HEK293 (cell line): Measurements from ENCODE around the gene AFDN.
A peak's percentile ranks its signal among the peaks of the same experiment; 100 is the strongest.

Source experiments
- CTCF ChIA-PET: fragments of 350-600 bp; formaldehyde crosslinking; extraction: SDS; loops from one replicate; lab custom pipeline; 2021; ENCODE audit warnings: antibody characterized with exemption; lab: Yijun Ruan, JAX
- POLR2A ChIA-PET: fragments of 300-600 bp; formaldehyde crosslinking; extraction: SDS; loops from one replicate; lab custom pipeline; 2020; ENCODE audit warnings: antibody characterized with exemption, inconsistent platforms; lab: Yijun Ruan, JAX
- H3K27ac ChIP-seq: fragments of 200-500 bp; sonication (Bioruptor generic); 2 replicates; pipeline ENCODE4 v1.5.1; 2014; ENCODE audit warnings: low read depth, low read length, control low read depth, inconsistent platforms; ENCODE audit errors: extremely low read depth
- H3K36me3 ChIP-seq, 2 experiments: fragments of 200-500 bp in 1 of 2; sonication (Bioruptor generic) in 1 of 2; 1 replicate in 1 of 2; 2 replicates in 1 of 2; pipeline ENCODE4 v1.5.1; 2014 to 2017; ENCODE audit warnings: inconsistent platforms in 2 of 2, low read length in 2 of 2; ENCODE audit not compliant: control insufficient read depth in 2 of 2, insufficient read depth in 1 of 2
- H3K4me1 ChIP-seq: fragments of 200-500 bp; sonication (Bioruptor generic); 2 replicates; pipeline ENCODE4 v1.5.1; 2014; ENCODE audit warnings: mild to moderate bottlenecking, low read length, inconsistent platforms; ENCODE audit not compliant: control insufficient read depth, insufficient read depth
- H3K4me3 ChIP-seq: 2 replicates; pipeline ENCODE4 v1.5.1; 2011; ENCODE audit warnings: low read depth, mild to moderate bottlenecking, control low read depth, low read length, moderate library complexity
- H3K9me3 ChIP-seq: fragments of 200-500 bp; sonication (Bioruptor generic); 2 replicates; pipeline ENCODE4 v1.5.1; 2014; ENCODE audit warnings: low read depth, low read length, inconsistent platforms; ENCODE audit not compliant: control insufficient read depth, insufficient read depth
- BCL11B ChIP-seq: fragments of 450-650 bp; formaldehyde crosslinking; IDR thresholded peaks from 2 replicates; pipeline ENCODE4 v1.5.1; 2016; ENCODE audit warnings: low read depth, missing biosample characterization, missing genetic modification characterization
- INSM2 ChIP-seq: fragments of 450-650 bp; formaldehyde crosslinking; IDR thresholded peaks from 2 replicates; pipeline ENCODE4 v1.5.1; 2016; ENCODE audit warnings: missing biosample characterization, missing genetic modification characterization
- KLF9 ChIP-seq: fragments of 450-650 bp; formaldehyde crosslinking; IDR thresholded peaks from 2 replicates; pipeline ENCODE4 v1.5.1; 2016; ENCODE audit warnings: missing biosample characterization, missing genetic modification characterization, low read depth
- WT1 ChIP-seq: fragments of 450-650 bp; formaldehyde crosslinking; IDR thresholded peaks from 2 replicates; pipeline ENCODE4 v1.5.1; 2016; ENCODE audit warnings: missing biosample characterization, missing genetic modification characterization
- YY1 ChIP-seq: fragments of 450-650 bp; formaldehyde crosslinking; IDR thresholded peaks from 2 replicates; pipeline ENCODE4 v1.5.1; 2018; ENCODE audit warnings: missing biosample characterization, missing genetic modification characterization
- ZBTB1 ChIP-seq: fragments of 450-650 bp; formaldehyde crosslinking; IDR thresholded peaks from 2 replicates; pipeline ENCODE4 v1.5.1; 2016; ENCODE audit warnings: missing biosample characterization, missing genetic modification characterization
- ZBTB8A ChIP-seq: fragments of 450-650 bp; formaldehyde crosslinking; IDR thresholded peaks from 2 replicates; pipeline ENCODE4 v1.5.1; 2016; ENCODE audit warnings: missing biosample characterization, missing genetic modification characterization
- ZEB2 ChIP-seq: fragments of 450-650 bp; formaldehyde crosslinking; IDR thresholded peaks from 2 replicates; pipeline ENCODE4 v1.5.1; 2016; ENCODE audit warnings: missing biosample characterization, missing genetic modification characterization
- ZFP41 ChIP-seq: fragments of 450-650 bp; formaldehyde crosslinking; IDR thresholded peaks from 2 replicates; pipeline ENCODE4 v1.5.1; 2016; ENCODE audit warnings: missing biosample characterization, missing genetic modification characterization, borderline replicate concordance
- ZNF2 ChIP-seq: fragments of 450-650 bp; formaldehyde crosslinking; IDR thresholded peaks from 2 replicates; pipeline ENCODE4 v1.5.1; 2016; ENCODE audit warnings: missing biosample characterization, missing genetic modification characterization
- ZNF366 ChIP-seq: fragments of 450-650 bp; formaldehyde crosslinking; conservative IDR thresholded peaks from 2 replicates; pipeline ENCODE4 v1.5.1; 2016; ENCODE audit warnings: missing biosample characterization, missing genetic modification characterization
- ZNF623 ChIP-seq: fragments of 450-650 bp; formaldehyde crosslinking; IDR thresholded peaks from 2 replicates; pipeline ENCODE4 v1.5.1; 2016; ENCODE audit warnings: missing biosample characterization, missing genetic modification characterization
- ZNF701 ChIP-seq: fragments of 450-650 bp; formaldehyde crosslinking; IDR thresholded peaks from 2 replicates; pipeline ENCODE4 v1.5.1; 2016; ENCODE audit warnings: missing biosample characterization, missing genetic modification characterization
- ZNF707 ChIP-seq: fragments of 450-650 bp; formaldehyde crosslinking; IDR thresholded peaks from 2 replicates; pipeline ENCODE4 v1.5.1; 2016; ENCODE audit warnings: missing biosample characterization, missing genetic modification characterization
- ZNF785 ChIP-seq: fragments of 450-650 bp; formaldehyde crosslinking; IDR thresholded peaks from 2 replicates; pipeline ENCODE4 v1.5.1; 2016; ENCODE audit warnings: missing biosample characterization, missing genetic modification characterization
- ZNF837 ChIP-seq: fragments of 450-650 bp; formaldehyde crosslinking; IDR thresholded peaks from 2 replicates; pipeline ENCODE4 v1.5.1; 2016; ENCODE audit warnings: missing biosample characterization, missing genetic modification characterization
- TF ChIP-seq, protein P1 (sequence below): fragments of 450-650 bp; formaldehyde crosslinking; IDR thresholded peaks from 2 replicates; pipeline ENCODE4 v1.5.1; 2017; ENCODE audit warnings: missing biosample characterization, missing genetic modification characterization
- TF ChIP-seq, protein P2 (sequence below): fragments of 450-650 bp; formaldehyde crosslinking; IDR thresholded peaks from 2 replicates; pipeline ENCODE4 v1.5.1; 2016; ENCODE audit warnings: missing biosample characterization, missing genetic modification characterization

Gene AFDN

GRCh38 chr6:167839755-167840154 lies 13.0 kb downstream of the AFDN start:
- CTCF ChIA-PET: no interaction called here
- TF ChIP-seq BCL11B (tag by site-specific recombination) (no peak), ZNF2 (tag by site-specific recombination) (no peak), ZBTB8A (0 out of 2 replicates have a peak, but pooled peaks have one; percentile 9), WT1 (tag by site-specific recombination) (0 out of 2 replicates have a peak, but pooled peaks have one; percentile 1), ZBTB1 (tag by site-specific recombination) (no peak)
- Histone ChIP-seq H3K4me1 (peaks cover 37% of the 10 kb centered on the region), H3K9me3 (no peaks in the 10 kb centered on the region), H3K36me3 (no peaks in the 10 kb centered on the region), H3K27ac (no peak overlapping the region), H3K4me3 (no peak overlapping the region)
- POLR2A ChIA-PET: interaction anchor here (1.0 to 1.1 kb wide), 2 partner anchors 10 to 16 kb away, joined by 3 to 4 read pairs; no protein-coding TSS in a partner anchor

GRCh38 chr6:167840160-167840525 lies 13.4 kb downstream of the AFDN start:
- no peaks in the 10 kb centered on the region for H3K36me3 ChIP-seq
- H3K4me1 ChIP-seq: peaks cover 37% of the 10 kb centered on the region
- no peak overlapping the region for H3K4me3 ChIP-seq
- CTCF ChIA-PET: no interaction called here
- H3K27ac ChIP-seq: no peak overlapping the region
- POLR2A ChIA-PET: interaction anchor here (1.1 kb wide), 1 partner anchor 16 kb away, joined by 3 read pairs; no protein-coding TSS in a partner anchor
- no peaks in the 10 kb centered on the region for H3K9me3 ChIP-seq
- TF ChIP-seq KLF9 (tag by site-specific recombination) (no peak), ZNF701 (tag by site-specific recombination) (no peak), ZNF707 (no peak), ZNF837 (no peak), INSM2 (tag by site-specific recombination) (no peak), ZNF785 (tag by site-specific recombination) (no peak), ZEB2 (tag by site-specific recombination) (no peak), YY1 (tag by site-specific recombination) (no peak), ZNF623 (tag by site-specific recombination) (no peak), ZBTB1 (tag by site-specific recombination) (no peak)
- TF ChIP-seq, protein P1, sequence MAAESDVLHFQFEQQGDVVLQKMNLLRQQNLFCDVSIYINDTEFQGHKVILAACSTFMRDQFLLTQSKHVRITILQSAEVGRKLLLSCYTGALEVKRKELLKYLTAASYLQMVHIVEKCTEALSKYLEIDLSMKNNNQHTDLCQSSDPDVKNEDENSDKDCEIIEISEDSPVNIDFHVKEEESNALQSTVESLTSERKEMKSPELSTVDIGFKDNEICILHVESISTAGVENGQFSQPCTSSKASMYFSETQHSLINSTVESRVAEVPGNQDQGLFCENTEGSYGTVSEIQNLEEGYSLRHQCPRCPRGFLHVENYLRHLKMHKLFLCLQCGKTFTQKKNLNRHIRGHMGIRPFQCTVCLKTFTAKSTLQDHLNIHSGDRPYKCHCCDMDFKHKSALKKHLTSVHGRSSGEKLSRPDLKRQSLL (tag by site-specific recombination): no peak
- TF ChIP-seq, protein P2, sequence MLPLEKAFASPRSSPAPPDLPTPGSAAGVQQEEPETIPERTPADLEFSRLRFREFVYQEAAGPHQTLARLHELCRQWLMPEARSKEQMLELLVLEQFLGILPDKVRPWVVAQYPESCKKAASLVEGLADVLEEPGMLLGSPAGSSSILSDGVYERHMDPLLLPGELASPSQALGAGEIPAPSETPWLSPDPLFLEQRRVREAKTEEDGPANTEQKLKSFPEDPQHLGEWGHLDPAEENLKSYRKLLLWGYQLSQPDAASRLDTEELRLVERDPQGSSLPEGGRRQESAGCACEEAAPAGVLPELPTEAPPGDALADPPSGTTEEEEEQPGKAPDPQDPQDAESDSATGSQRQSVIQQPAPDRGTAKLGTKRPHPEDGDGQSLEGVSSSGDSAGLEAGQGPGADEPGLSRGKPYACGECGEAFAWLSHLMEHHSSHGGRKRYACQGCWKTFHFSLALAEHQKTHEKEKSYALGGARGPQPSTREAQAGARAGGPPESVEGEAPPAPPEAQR (tag by site-specific recombination): no peak

DNA sequence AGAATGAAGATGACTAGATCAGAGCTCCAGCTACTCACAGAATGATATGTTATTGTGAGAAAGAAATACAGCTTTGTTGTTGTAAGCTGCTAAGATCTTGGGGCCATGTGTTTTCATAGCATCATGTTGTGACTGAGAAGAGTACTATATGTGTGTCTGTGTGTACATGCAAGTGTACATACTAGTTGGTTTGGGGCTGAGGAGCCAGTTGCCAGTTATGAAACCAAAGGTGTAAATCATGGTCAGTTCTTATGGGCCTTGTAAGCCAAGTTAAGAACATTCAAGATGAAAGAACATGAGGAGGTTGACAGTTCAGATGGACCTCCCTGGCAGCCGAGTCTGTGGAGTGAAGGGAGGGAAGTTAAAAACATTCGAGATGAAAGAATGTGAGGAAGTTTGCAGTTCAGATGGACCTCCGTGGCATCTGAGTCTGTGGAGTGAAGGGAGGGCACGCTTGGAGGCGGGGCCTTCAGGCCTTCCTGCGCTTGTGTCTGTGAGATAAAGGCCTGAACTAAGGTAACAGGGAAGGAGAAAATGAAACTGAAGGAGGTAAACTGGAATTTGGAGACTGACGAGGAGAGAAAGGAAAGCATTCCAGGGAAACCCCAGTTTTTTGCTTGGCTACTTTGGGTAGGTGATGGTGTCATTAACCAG lies 13.9 kb downstream of the AFDN start:
- no peaks in the 10 kb centered on the region for H3K36me3 ChIP-seq
- CTCF ChIA-PET: no interaction called here
- H3K4me1 ChIP-seq: peaks cover 35% of the 10 kb centered on the region
- TF ChIP-seq ZFP41 (tag by site-specific recombination) (no peak), ZNF366 (tag by site-specific recombination) (0 out of 2 replicates have a peak, but pooled peaks have one; percentile 21)
- no peak overlapping the region for H3K4me3 ChIP-seq
- no peaks in the 10 kb centered on the region for H3K9me3 ChIP-seq
- H3K27ac ChIP-seq: no peak overlapping the region
- POLR2A ChIA-PET: no interaction called here
